HEK293T (cell line): ENCODE data around the gene LRRC75A.

ENCODE experiments used
- BHLHE40 ChIP-seq: fragments of 450-650 bp; IDR thresholded peaks from 2 replicates; pipeline ENCODE4 v1.6.1; 2016; ENCODE audit warnings: mild to moderate bottlenecking, moderate library complexity, borderline replicate concordance
- CTBP1 ChIP-seq: fragments of 450-650 bp; IDR thresholded peaks from 2 replicates; pipeline ENCODE4 v1.6.1; 2016; ENCODE audit warnings: borderline replicate concordance
- FOXM1 ChIP-seq: fragments of 450-650 bp; IDR thresholded peaks from 2 replicates; pipeline ENCODE4 v1.6.1; 2017; ENCODE audit warnings: mild to moderate bottlenecking, borderline replicate concordance
- HDGF ChIP-seq: fragments of 450-650 bp; IDR thresholded peaks from 2 replicates; pipeline ENCODE4 v1.6.1; 2017; ENCODE audit warnings: antibody characterized with exemption, borderline replicate concordance
- LEF1 ChIP-seq: fragments of 450-650 bp; IDR thresholded peaks from 2 replicates; pipeline ENCODE4 v1.6.1; 2017; ENCODE audit warnings: mild to moderate bottlenecking, borderline replicate concordance
- NFRKB ChIP-seq: fragments of 450-650 bp; IDR thresholded peaks from 2 replicates; pipeline ENCODE4 v1.6.1; 2016; ENCODE audit warnings: mild to moderate bottlenecking, moderate library complexity
- SP1 ChIP-seq: fragments of 450-650 bp; IDR thresholded peaks from 2 replicates; pipeline ENCODE4 v1.6.1; 2017
- SUZ12 ChIP-seq: fragments of 450-650 bp; IDR thresholded peaks from 2 replicates; pipeline ENCODE4 v1.6.1; 2016; ENCODE audit warnings: mild to moderate bottlenecking
- TF ChIP-seq, protein P1 (sequence below): fragments of 450-650 bp; IDR thresholded peaks from 2 replicates; pipeline ENCODE4 v1.6.1; 2016

- TF ChIP-seq HDGF (no peak), SP1 (no peak), FOXM1 (no peak), LEF1 (no peak), SUZ12 (no peak), CTBP1 (no peak), BHLHE40 (no peak), NFRKB (no peak)
- TF ChIP-seq, protein P1, sequence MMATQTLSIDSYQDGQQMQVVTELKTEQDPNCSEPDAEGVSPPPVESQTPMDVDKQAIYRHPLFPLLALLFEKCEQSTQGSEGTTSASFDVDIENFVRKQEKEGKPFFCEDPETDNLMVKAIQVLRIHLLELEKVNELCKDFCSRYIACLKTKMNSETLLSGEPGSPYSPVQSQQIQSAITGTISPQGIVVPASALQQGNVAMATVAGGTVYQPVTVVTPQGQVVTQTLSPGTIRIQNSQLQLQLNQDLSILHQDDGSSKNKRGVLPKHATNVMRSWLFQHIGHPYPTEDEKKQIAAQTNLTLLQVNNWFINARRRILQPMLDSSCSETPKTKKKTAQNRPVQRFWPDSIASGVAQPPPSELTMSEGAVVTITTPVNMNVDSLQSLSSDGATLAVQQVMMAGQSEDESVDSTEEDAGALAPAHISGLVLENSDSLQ: no peak
Observed at GRCh38 chr17:16534236-16534635, 42.2 kb upstream of the LRRC75A start.
